Measurements from ENCODE around the gene RPTOR. TPM values are rescaled to one million over a fixed set of nuclear protein-coding genes. Genes with fewer than 3 reads are reported as not detected.

Gene RPTOR
- polyA plus RNA-seq, 12 donors, result 16.0 to 34.1 (median 21.6) TPM; not detected in 1

DNA sequence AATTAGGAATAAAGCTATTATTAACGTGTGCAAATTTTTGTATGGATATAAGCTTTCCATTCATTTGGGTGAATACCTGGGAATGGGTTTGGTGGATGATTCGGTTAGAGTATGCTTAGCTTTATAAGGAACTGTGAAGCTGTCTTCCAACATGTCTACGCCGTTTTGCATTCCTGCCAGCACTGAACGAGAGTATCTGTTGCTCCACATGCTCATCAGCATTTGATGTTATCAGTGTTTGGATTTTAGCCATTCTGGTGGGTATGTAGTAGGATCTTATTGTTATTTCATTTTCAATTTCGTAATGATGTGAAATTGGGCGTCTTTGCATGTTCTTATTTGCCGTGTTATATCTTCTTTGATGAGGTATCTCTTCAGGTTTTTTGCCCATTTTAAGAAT is 168.0 kb downstream of the RPTOR start:
- no peak for DNase-seq

DNA sequence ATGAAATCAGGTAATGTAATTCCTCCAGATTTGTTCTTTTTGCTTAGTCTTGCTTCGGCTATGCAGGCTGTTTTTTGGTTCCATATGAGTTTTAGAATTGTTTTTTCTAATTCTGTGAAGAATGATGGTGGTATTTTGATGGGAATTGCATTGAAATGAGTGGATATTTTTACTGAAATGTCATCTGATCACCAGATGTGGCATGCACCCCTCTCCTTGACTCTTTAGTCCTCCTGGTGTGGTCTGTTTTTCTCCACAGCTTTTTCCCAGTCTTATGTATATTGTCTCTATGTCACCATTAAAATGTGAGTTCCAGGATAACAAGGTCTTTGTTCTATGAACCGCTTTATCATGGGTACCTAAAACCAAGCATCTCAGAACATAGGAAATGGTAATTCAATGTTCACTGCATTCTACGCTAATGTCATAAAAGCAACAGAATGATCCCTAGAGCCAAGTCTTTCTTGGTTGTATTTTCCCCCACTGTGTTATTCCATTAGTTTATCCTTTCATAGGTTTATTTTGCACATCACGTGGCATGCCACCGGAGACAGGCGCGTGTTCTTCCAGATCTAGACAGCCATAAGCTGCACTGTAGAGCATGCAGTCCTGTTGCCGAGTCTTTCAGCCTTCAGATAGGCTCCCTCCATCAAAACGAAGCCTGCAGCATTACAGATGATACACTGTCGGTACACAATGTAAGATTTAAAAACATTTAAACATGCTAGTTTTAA is 172.5 kb downstream of the RPTOR start:
- no peak for DNase-seq

DNA sequence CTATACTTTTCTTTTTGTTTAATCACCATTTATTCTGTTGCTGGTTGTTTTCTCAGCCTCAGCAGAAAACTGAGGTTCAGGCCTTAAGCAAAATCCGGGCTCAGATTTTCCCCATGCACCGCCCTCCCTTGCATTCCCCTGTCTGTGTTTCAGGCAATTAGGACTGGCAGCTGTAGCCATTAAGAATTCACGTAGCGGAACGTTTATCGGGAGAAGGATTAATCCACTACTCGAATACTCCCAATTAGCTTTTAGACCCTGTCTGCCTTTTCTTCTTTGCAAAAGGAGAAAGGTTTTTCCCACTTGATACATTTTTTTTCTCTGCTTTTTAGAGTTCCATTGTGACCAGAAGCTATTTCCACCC is 173.1 kb downstream of the RPTOR start:
- DNase-seq, result no peak

DNA sequence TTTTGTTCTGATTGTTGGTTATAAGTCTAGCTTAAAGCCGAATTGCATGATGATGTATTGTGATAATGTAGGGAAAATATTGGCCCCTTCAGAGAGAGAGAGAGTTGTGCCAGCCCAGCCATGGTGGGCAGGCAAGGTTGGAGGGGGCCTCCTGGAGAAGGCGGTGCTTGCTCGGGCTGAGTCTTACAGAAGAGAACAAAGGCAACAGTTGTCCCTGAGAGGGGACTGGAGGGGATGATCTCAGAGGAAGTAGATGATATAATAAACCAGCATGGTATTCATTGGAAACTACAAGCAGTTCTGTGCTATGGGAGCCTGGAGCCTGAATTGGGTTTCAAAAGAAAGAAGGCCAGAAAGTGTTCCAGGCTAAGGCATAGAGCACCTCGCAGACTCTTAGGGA is 173.8 kb downstream of the RPTOR start:
- DNase-seq, result no peak

DNA sequence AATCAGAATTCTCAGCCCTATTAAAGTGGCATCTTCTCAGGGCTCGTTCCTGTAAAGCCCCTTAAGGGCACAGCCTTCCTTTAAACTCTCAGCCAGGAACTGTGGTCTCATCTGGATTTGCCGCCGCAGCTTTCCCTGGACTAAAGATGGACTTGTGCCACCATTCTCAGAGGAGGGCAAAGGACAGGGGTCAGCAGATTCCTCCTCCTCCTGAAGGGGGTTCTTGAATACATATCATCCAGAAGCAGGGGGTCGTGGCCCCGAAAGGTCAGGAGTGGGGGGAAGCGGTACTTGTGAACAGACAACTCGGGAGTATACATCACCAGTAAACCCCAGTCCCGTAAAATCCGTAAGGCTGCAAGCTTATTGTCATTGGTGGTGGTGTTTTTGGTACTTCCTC is 174.8 kb downstream of the RPTOR start:
- DNase-seq, result no peak

DNA sequence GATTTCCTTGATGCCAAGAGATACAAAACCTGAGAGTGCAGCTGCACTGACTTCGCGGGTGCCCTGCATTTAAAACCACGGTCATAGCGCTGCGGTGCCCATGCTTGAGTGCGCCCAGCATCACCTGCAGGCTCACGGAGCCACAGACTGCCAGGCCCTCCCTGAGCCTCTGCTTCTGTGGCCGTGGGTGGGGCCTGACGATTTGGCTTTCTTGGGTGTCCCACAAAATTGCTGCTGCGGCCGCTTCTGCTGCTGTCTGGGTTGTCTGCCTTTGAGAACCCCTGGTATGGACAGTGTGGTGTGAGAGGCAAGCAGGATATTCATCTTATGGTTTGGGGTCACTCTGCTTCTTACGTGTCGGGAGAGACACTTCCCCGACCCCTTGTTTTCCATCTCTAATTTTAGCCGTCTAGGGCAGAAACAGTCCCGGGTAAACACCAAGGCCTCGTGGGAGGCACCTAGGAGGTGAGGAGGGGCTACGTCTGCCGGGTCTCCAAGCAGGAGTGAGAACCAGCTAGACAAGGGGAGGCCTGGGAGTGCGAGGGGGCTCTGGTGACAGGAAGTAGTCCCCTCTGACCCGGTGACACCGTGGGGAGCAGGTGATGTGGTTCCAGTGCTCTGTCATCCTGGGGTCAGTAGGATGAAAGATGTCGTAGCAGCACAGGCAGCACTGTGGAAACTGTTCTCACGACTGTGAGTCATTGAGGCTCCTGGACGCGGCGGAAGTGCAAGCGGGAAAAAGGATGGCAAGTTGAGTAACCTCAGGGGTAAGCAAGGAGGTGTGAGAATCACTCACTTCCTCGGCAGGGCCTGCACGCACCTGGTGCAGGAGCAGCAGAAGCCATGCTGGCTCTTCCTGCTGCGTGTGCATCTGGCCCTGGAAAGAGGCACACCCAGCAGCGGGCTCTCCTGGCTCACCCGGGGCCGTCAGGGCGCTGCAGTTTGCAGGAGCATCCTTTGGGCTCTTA is 176.3 kb downstream of the RPTOR start:
- DNase-seq, result no peak

DNA sequence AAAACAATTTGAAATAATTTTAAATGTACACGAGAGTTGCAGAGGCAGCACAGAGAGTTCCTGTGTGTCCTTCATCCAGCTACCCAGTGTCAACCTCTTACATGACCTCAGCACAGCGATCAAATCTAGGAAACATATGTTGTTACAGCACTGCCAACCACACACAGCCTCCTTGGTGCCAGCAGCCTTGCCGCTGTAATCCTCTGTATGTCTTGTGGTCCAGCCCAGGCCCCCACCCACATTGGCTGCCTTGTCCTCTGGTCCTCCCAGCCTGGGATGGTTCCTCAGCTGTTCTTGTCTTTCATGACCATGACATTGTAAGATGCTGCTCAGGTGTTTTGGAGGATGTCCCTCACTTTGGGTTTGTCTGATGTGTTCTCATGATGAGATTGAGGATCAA is 178.0 kb downstream of the RPTOR start:
- DNase-seq, result no peak

DNA sequence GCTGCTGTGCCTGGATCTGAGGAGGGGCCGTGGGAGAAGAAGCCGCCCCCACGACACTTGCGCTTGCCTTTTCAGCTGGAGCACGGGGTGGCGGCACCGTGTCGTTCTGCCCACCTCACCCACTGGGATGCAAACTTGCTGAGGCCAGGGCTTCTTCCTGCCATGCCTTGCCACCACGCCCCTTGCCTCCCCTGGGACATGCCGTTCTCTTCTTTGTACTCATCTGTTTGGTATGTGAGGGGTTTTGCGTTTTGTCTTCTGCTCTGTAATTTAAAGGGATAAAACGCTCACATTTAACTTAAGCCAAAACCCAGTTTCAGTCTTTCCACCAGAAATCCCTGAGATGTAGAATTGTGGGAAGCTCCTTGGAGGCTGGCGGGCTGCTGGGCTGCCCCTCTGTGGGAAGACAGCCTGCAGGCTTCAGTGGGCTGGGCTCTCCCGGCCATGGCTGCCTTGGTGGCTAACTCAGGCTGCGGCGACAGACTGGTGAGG is 180.2 kb downstream of the RPTOR start:
- no peak for DNase-seq

DNA sequence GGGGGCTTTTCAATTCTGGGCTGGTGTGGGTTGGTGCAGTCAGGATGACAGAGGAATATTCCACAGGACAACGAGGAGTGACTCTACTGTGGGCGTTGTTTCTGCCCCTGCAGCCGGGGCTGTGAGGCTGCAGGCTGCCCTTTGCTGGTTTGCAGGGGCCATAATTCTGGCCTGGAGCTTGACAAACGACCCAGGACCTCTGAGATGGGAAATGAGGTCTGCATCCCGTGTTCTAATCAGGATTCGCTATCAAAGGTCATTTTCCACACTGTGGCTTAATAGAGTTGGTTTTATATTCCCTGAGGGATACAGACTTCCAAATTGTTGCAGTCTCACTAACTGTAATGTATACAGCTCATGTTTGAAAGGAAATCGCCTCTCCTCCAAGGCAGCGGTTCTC is 180.9 kb downstream of the RPTOR start:
- no peak for DNase-seq

DNA sequence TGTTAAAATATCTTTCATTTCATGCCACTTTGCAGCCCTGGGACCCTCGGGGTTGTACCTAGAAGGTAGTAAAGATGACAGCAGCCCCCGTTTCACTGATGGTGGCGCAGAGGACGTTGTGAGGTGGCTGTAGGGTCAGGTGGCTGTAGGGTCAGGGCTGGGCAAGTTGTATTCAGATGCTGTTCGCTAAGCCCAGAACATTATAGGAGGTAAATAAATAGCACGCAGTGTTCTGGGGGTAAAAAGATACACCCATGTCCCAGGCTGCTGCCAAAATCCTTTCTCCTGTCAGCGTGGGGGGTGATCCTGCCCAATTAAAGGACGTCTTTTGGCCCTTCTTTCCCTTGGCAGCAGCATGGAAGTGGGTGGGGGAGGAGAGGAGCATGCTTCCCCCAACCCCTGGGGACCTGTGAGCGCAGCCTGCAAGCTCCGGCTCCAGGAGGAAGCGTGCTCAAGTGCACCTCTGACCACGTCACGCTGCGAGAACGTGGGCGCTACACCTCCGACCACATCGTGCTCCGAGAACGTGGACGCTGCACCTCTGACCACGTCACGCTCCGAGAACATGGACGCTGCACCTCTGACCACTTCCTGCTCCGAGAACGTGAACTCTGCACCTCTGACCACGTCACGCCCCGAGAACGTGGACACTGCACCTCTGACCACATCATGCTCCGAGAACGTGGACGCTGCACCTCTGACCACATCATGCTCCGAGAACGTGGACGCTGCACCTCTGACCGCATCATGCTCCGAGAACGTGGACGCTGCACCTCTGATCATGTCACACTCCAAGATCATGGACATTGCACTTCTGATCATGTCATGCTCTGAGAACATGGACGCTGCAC is 182.1 kb downstream of the RPTOR start:
- DNase-seq, result no peak

DNA sequence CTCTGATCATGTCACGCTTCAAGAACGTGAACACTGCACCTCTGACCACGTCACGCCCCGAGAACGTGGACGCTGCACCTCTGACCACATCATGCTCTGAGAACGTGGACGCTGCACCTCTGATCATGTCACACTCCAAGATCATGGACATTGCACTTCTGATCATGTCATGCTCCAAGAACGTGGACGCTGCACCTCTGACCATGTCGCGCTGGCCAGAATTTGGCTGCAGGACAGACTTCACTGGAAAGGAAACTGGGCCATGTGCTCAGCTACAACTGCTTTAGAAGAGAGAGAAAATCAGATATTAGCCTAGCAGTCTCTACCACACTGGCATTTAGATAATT is 182.7 kb downstream of the RPTOR start:
- DNase-seq, result no peak

DNA sequence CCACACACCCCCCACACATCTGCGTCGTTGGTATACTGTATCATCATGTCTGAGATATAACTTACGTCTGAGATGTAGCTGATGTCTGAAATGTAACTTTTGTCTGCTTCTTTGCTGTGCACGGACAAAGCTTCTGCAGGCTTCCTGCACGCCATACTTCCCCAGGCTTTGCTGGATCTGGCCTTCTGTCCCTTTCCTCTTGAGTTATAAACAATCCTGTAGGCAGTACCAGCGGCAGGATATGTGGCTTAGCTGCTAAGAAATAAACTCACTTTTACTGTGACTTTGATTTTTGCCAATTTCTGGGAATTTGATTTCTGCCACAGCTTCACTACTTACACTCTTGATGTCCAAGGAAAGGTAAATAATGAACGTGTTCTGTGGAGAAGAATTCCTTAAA is 184.4 kb downstream of the RPTOR start:
- no peak for DNase-seq

DNA sequence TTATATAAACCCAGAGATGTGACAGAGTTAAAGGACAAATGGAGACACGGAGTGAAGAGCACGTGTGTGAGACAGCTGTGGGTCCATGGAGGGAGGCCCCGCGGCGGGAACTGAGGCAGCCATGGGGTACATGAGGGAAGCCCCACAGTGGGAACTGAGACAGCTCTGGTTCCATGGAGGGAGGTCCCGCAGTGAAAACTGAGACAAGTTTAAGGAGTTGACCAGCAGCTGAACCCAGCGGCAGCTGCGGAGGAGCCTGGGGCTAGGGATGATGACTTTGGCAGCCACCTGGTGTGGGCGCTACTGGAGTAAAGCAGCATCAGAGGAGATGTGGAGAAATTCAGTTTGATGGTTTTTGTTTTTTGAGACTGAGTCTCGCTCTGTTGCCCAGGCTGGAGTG is 185.1 kb downstream of the RPTOR start:
- no peak for DNase-seq

DNA sequence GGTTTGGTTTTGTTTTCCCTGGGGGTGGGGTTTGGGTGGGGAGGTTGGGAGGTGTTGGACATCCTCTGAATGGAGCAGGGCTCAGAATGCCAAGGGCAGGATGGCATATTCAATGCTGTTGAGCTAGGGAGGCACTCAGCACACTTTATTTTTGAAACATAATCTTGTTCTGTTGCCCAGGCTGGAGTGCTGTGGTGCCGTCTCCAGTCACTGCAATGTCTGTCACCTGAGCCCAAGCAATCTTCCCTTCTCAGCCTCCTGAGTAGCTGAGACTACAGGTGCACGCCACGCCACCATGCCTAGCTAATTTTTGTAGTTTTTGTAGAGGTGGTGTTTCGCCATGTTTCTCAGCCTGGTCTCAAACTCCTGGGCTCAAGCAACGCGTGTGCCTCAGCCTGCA is 186.1 kb downstream of the RPTOR start:
- no peak for DNase-seq

DNA sequence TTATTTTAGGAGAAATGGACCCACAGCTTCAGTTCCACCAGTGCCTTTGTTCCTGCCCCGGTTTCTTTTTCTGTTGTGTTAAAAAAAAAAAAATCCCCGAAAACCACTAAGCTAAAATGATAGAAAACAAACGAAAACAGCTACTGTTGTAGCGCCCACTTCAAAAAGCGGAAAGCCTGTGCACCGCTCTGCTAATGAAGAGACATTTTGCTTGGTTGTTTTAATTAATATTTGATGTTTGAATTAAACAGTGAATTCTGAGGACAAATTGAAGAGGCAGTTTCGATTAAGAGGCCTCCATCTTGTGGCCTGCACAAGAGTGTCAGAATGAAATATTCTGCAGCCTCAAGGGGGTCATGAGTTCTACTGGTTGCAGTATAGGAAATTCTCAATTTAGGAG is 186.7 kb downstream of the RPTOR start:
- DNase-seq, result no peak

DNA sequence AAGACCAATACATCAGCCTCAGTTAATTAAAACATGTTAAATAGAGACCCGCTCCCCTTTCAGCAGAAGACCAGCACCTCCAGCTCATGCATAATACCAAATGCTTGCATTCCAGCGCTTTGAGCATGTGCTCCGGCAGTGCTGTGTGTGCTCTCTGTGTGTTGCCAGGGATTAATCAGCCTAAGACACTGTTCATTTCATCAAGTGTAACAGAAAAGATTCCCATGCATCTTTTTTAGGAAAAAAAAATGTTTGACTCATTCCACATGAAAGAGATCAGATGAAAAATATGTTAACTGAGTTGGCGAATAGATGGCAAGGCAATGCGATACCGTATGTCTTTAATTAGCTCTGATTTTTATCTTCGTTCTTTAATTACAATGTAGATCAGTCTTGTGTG is 187.6 kb downstream of the RPTOR start:
- DNase-seq, result no peak

DNA sequence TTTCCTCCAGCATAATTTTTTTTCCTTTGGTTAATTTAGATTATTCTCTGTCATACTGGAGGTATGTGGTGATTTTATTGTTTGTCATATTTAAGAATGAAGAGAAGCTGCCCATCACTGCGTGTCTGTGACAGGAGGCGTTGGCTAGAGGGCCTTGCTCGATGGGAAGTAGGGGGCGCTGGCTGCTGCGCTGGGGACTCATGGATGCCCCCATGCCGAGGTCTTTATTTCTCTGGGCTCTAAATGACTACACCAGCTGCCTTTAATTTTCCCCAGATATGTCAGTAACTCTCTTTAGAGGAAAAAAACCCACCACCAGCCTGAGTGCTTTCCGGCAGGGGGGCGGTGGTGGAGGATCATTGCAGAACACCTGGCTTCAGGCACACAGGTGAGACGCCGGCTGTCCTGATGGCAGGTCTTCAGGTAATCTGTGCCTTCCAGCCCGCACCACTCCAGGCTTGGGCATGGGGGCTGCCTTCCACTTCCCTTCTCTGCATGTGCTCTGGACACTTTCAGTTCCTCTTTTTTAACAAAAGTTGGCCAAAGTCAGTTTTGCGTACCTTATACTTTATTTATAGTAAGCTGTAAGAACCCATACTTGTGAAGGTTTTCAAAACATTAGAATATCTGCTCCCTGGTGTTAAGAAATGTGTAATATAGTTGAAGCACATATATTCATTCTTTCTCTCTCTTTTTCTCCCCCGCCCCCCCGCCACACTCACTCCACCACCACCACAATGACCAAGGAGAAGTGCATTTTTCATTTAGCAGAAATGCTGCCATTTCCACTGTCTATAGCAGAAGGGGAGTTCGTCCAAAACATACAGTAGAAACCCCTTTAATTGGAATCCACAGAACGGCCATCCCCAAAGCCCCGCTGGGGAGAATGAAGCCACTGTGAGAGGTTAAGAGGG is 192.7 kb downstream of the RPTOR start:
- no peak for DNase-seq

DNA sequence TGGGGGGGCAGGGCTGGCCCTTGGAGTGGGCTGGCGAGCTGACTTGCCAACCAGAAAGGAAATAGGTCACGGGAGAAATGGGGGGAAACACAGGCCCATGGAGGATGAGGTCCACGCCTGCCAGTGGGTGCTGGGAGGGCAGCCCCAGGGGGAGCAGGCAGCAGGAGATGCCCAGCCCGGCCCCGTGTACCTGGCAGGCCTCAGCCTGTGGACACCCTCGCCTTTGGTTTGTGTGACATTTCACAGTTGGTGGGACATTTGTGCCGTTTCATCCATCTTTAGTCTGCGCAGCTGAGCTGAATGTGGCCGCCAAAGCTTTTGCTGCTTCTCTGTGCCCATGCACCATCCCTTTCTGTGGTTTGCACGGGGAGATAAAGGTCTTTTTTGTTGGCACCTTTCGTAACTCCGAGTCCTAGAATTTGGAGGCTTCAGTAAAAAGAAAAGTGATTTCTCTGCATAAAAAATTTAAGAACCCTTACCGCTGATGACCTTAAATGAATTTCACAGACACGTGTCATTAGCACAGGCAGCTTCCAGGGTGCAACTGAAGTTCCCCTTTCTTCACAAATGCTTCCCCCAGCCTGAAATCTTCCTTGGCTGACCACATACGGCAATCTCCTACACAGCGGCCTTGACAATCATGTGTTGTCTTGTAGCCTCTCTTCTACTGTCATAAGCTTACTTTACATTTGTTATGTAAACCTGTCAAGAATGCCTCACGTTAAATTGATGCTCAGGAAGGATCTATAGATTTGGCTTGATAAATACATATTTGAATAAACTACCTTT is 193.6 kb downstream of the RPTOR start:
- no peak for DNase-seq

DNA sequence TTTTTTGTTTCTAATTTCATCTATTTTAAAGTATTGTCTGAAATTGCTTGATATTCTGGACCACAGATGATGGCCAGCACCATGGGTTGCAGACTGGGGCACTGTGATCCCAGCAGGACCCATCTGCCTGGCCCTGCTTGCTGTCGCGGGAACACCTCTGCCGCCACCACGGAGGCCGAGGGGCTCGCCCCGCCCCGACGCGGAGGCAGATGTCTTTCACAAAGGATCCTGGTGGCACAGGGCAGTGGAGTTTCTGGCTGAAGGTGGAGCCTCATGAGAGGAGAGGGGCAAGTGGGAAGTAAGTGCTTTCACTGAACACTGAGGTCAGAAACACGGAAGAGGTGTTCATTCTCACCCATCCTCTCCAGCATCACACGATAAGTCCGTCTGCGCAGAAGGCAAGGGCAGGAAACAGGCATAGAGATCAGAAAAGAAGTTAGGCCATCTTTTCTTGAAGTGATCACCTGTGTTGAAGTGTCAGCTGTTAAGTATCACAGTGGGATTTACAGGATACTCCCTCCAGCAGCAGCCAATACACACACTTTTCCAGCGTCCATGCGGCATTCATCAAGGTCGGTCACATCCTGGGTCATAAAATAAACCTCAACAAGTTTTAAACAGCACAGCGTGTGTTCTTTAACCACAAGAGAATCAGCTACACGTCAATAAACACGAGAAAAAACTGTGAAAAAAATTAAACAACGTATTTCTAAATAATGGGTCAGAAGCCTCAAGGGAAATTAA is 194.5 kb downstream of the RPTOR start:
- DNase-seq, result no peak

DNA sequence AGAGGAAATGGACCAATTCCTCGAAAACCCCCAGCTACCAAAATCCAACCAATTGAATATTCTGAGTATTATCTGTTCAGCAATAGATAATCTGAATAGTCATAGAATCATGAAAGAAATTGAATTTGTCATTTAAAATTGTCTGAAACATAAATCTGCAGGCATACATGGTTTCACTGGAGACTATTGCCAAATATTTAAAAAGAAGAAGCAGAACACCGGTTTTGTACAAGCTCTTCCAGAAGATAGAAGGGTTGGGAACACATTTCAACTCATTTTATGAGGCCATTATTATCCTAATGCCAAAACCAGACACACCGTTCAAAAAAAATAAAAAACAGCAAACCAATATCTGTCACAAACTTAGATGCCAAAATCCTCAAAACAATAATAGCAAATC is 195.5 kb downstream of the RPTOR start:
- DNase-seq, result no peak

All from muscle of arm (tissue), 12 donors.